Measurements from ENCODE around the gene NEU2.
"Not testable (repeated sequence)": the region's sequence is repeated elsewhere in the genome, so short reads cannot be mapped to it uniquely, and the experiment has no call there.

The NEU2 gene

GRCh38 chr2:233062946-233063268 lies 30.4 kb downstream of the NEU2 start:
- Histone ChIP-seq H3K4me1 (ENCODE audit: insufficient read depth, low read length) (peaks cover 3% of the 10 kb centered on the region; the same call in 1 of the 2 replicates), H3K36me3 (ENCODE audit: insufficient read depth, low read depth, low read length) (no peaks in the 10 kb centered on the region), H3K9me3 (ENCODE audit: insufficient read depth, low read depth, low read length) (no peaks in the 10 kb centered on the region), H3K27me3 (ENCODE audit: insufficient read depth, low read length) (no peaks in the 10 kb centered on the region), H3K27ac (ENCODE audit: low read length) (no peak overlapping the region), H3K4me3 (ENCODE audit: low read length) (no peak overlapping the region), H3K9ac (ENCODE audit: low read depth, low read length) (no peak overlapping the region)

- Histone ChIP-seq H3K36me3 (ENCODE audit: insufficient read depth, low read depth, low read length) (no peaks in the 10 kb centered on the region), H3K4me3 (ENCODE audit: low read length) (no peak overlapping the region), H3K27me3 (ENCODE audit: insufficient read depth, low read length) (no peaks in the 10 kb centered on the region), H3K9ac (ENCODE audit: low read depth, low read length) (no peak overlapping the region), H3K4me1 (ENCODE audit: insufficient read depth, low read length) (peaks cover 3% of the 10 kb centered on the region; the same call in 1 of the 2 replicates), H3K9me3 (ENCODE audit: insufficient read depth, low read depth, low read length) (no peaks in the 10 kb centered on the region), H3K27ac (ENCODE audit: low read length) (no peak overlapping the region)
Measured at GRCh38 chr2:233063269-233063975, 30.9 kb downstream of the NEU2 start.

GRCh38 chr2:233063976-233064411 lies 31.5 kb downstream of the NEU2 start:
- no peaks in the 10 kb centered on the region for H3K36me3 ChIP-seq (ENCODE audit: insufficient read depth, low read depth, low read length)
- H3K9ac ChIP-seq (ENCODE audit: low read depth, low read length): no peak overlapping the region
- no peaks in the 10 kb centered on the region for H3K9me3 ChIP-seq (ENCODE audit: insufficient read depth, low read depth, low read length)
- H3K27me3 ChIP-seq (ENCODE audit: insufficient read depth, low read length): no peaks in the 10 kb centered on the region
- H3K4me1 ChIP-seq (ENCODE audit: insufficient read depth, low read length): peaks cover 3% of the 10 kb centered on the region; the same call in 1 of the 2 replicates
- no peak overlapping the region for H3K27ac ChIP-seq (ENCODE audit: low read length)
- no peak overlapping the region for H3K4me3 ChIP-seq (ENCODE audit: low read length)

GRCh38 chr2:233064530-233065199 lies 32.2 kb downstream of the NEU2 start:
- Histone ChIP-seq H3K4me3 (ENCODE audit: low read length) (no peak overlapping the region), H3K27ac (ENCODE audit: low read length) (no peak overlapping the region), H3K9ac (ENCODE audit: low read depth, low read length) (no peak overlapping the region), H3K4me1 (ENCODE audit: insufficient read depth, low read length) (peaks cover 3% of the 10 kb centered on the region; the same call in 1 of the 2 replicates), H3K9me3 (ENCODE audit: insufficient read depth, low read depth, low read length) (no peaks in the 10 kb centered on the region), H3K36me3 (ENCODE audit: insufficient read depth, low read depth, low read length) (no peaks in the 10 kb centered on the region), H3K27me3 (ENCODE audit: insufficient read depth, low read length) (no peaks in the 10 kb centered on the region)

- H3K9ac ChIP-seq (ENCODE audit: low read depth, low read length); H3K4me3 ChIP-seq (ENCODE audit: low read length); H3K27me3 ChIP-seq (ENCODE audit: insufficient read depth, low read length); H3K9me3 ChIP-seq (ENCODE audit: insufficient read depth, low read depth, low read length); H3K36me3 ChIP-seq (ENCODE audit: insufficient read depth, low read depth, low read length); H3K4me1 ChIP-seq (ENCODE audit: insufficient read depth, low read length); H3K27ac ChIP-seq (ENCODE audit: low read length): not testable (repeated sequence)
Measured at GRCh38 chr2:233065200-233065589, 32.7 kb downstream of the NEU2 start.

GRCh38 chr2:233065954-233066470 lies 33.5 kb downstream of the NEU2 start:
- Histone ChIP-seq H3K27ac (ENCODE audit: low read length) (no peak overlapping the region), H3K9me3 (ENCODE audit: insufficient read depth, low read depth, low read length) (no peaks in the 10 kb centered on the region), H3K27me3 (ENCODE audit: insufficient read depth, low read length) (no peaks in the 10 kb centered on the region), H3K36me3 (ENCODE audit: insufficient read depth, low read depth, low read length) (no peaks in the 10 kb centered on the region), H3K9ac (ENCODE audit: low read depth, low read length) (no peak overlapping the region), H3K4me3 (ENCODE audit: low read length) (no peak overlapping the region), H3K4me1 (ENCODE audit: insufficient read depth, low read length) (peaks cover 3% of the 10 kb centered on the region; the same call in 1 of the 2 replicates)

GRCh38 chr2:233068762-233069418 lies 36.4 kb downstream of the NEU2 start:
- H3K36me3 ChIP-seq (ENCODE audit: insufficient read depth, low read depth, low read length): no peaks in the 10 kb centered on the region
- H3K4me1 ChIP-seq (ENCODE audit: insufficient read depth, low read length): no peaks in the 10 kb centered on the region
- no peak overlapping the region for H3K27ac ChIP-seq (ENCODE audit: low read length)
- H3K9me3 ChIP-seq (ENCODE audit: insufficient read depth, low read depth, low read length): no peaks in the 10 kb centered on the region
- no peak overlapping the region for H3K4me3 ChIP-seq (ENCODE audit: low read length)
- H3K9ac ChIP-seq (ENCODE audit: low read depth, low read length): no peak overlapping the region
- H3K27me3 ChIP-seq (ENCODE audit: insufficient read depth, low read length): no peaks in the 10 kb centered on the region

GRCh38 chr2:233072838-233073237 lies 40.4 kb downstream of the NEU2 start:
- H3K27me3 ChIP-seq (ENCODE audit: insufficient read depth, low read length): no peaks in the 10 kb centered on the region
- no peaks in the 10 kb centered on the region for H3K9me3 ChIP-seq (ENCODE audit: insufficient read depth, low read depth, low read length)
- H3K9ac ChIP-seq (ENCODE audit: low read depth, low read length): no peak overlapping the region
- no peak overlapping the region for H3K27ac ChIP-seq (ENCODE audit: low read length)
- H3K4me3 ChIP-seq (ENCODE audit: low read length): no peak overlapping the region
- H3K4me1 ChIP-seq (ENCODE audit: insufficient read depth, low read length): peaks cover 12% of the 10 kb centered on the region
- no peaks in the 10 kb centered on the region for H3K36me3 ChIP-seq (ENCODE audit: insufficient read depth, low read depth, low read length)

- Histone ChIP-seq H3K9ac (ENCODE audit: low read depth, low read length) (no peak overlapping the region), H3K27me3 (ENCODE audit: insufficient read depth, low read length) (no peaks in the 10 kb centered on the region), H3K36me3 (ENCODE audit: insufficient read depth, low read depth, low read length) (no peaks in the 10 kb centered on the region), H3K9me3 (ENCODE audit: insufficient read depth, low read depth, low read length) (no peaks in the 10 kb centered on the region), H3K27ac (ENCODE audit: low read length) (no peak overlapping the region), H3K4me1 (ENCODE audit: insufficient read depth, low read length) (peaks cover 12% of the 10 kb centered on the region), H3K4me3 (ENCODE audit: low read length) (no peak overlapping the region)
Measured at GRCh38 chr2:233074106-233074505, 41.6 kb downstream of the NEU2 start.

GRCh38 chr2:233075141-233075965 lies 42.9 kb downstream of the NEU2 start:
- Histone ChIP-seq H3K27ac (ENCODE audit: low read length) (no peak overlapping the region), H3K4me3 (ENCODE audit: low read length) (no peak overlapping the region), H3K9ac (ENCODE audit: low read depth, low read length) (no peak overlapping the region), H3K27me3 (ENCODE audit: insufficient read depth, low read length) (no peaks in the 10 kb centered on the region), H3K4me1 (ENCODE audit: insufficient read depth, low read length) (peaks cover 12% of the 10 kb centered on the region), H3K9me3 (ENCODE audit: insufficient read depth, low read depth, low read length) (no peaks in the 10 kb centered on the region), H3K36me3 (ENCODE audit: insufficient read depth, low read depth, low read length) (no peaks in the 10 kb centered on the region)

- no peak overlapping the region for H3K27ac ChIP-seq (ENCODE audit: low read length)
- no peaks in the 10 kb centered on the region for H3K9me3 ChIP-seq (ENCODE audit: insufficient read depth, low read depth, low read length)
- no peaks in the 10 kb centered on the region for H3K27me3 ChIP-seq (ENCODE audit: insufficient read depth, low read length)
- H3K4me3 ChIP-seq (ENCODE audit: low read length): no peak overlapping the region
- no peak overlapping the region for H3K9ac ChIP-seq (ENCODE audit: low read depth, low read length)
- H3K36me3 ChIP-seq (ENCODE audit: insufficient read depth, low read depth, low read length): no peaks in the 10 kb centered on the region
- H3K4me1 ChIP-seq (ENCODE audit: insufficient read depth, low read length): peaks cover 12% of the 10 kb centered on the region
Measured at GRCh38 chr2:233075966-233076339, 43.5 kb downstream of the NEU2 start.

All from iPS-20b (cell line).